Astrocyte (in vitro differentiated cells and primary cell): ENCODE data around the gene SLC22A7.

Experiments
- CTCF ChIP-seq: IDR thresholded peaks from 2 replicates; pipeline ENCODE4 v1.5.1; 2011; ENCODE audit warnings: low read depth, mild to moderate bottlenecking, inconsistent platforms, low read length, moderate library complexity; ENCODE audit not compliant: insufficient read depth
- EZH2 ChIP-seq: IDR thresholded peaks from 2 replicates; pipeline ENCODE4 v1.6.1; 2012; ENCODE audit warnings: mild to moderate bottlenecking, low read length, inconsistent platforms; ENCODE audit not compliant: insufficient read depth

- TF ChIP-seq CTCF = no peak
- no peak for TF ChIP-seq EZH2
Observed at GRCh38 chr6:43296780-43297497, 1.1 kb upstream of the SLC22A7 start.
